ENCODE measurements around the gene KSR2. TPM values are rescaled to one million over a fixed set of nuclear protein-coding genes. Genes with fewer than 3 reads are reported as not detected.

Gene KSR2
- total and polyA plus RNA-seq, 7 donors, result under 0.01 to 1.1 (median 0.41) TPM

GRCh38 chr12:117981267-117981666, 12.5 kb upstream of the KSR2 start:
- Histone ChIP-seq H3K27ac (no peak overlapping the region), H3K27me3 (no peaks in the 10 kb centered on the region), H3K36me3 (no peaks in the 10 kb centered on the region), H3K4me3 (no peak overlapping the region), H3K4me1 (no peaks in the 10 kb centered on the region), H3K9me3 (no peaks in the 10 kb centered on the region)
- TF ChIP-seq POLR2AphosphoS5 (IDR thresholded peaks at IDR 0.05) (no peak), POLR2A (IDR thresholded peaks at IDR 0.05) (no peak), EP300 (IDR thresholded peaks at IDR 0.05) (no peak), CTCF (IDR thresholded peaks at IDR 0.05) (no peak)
- DNase-seq, result no peak
- WGBS, 2 donors, result 77 to 83% methylated on average over 5 of the region's 5 CpGs
- intact Hi-C loops (cut with DNase I), result no loop called here

- Histone ChIP-seq H3K27me3 (no peaks in the 10 kb centered on the region), H3K4me1 (no peaks in the 10 kb centered on the region), H3K9me3 (no peaks in the 10 kb centered on the region), H3K36me3 (no peaks in the 10 kb centered on the region), H3K27ac (no peak overlapping the region), H3K4me3 (no peak overlapping the region)
- 76 to 79% methylated on average over 4 of the region's 4 CpGs for WGBS, 2 donors
- intact Hi-C loops (cut with DNase I), result no loop called here
- TF ChIP-seq POLR2A (IDR thresholded peaks at IDR 0.05) (no peak), POLR2AphosphoS5 (IDR thresholded peaks at IDR 0.05) (no peak), EP300 (IDR thresholded peaks at IDR 0.05) (no peak), CTCF (IDR thresholded peaks at IDR 0.05) (no peak)
- DNase-seq, result no peak
These were observed 11.8 kb upstream of the KSR2 start for GRCh38 chr12:117980616-117981015.

- no peaks in the 10 kb centered on the region for H3K4me1 ChIP-seq
- no peak overlapping the region for H3K27ac ChIP-seq
- no peak overlapping the region for H3K4me3 ChIP-seq
- no peak for TF ChIP-seq EP300 (IDR thresholded peaks at IDR 0.05)
- no peak for TF ChIP-seq POLR2A (IDR thresholded peaks at IDR 0.05)
- no peak for TF ChIP-seq POLR2AphosphoS5 (IDR thresholded peaks at IDR 0.05)
- TF ChIP-seq CTCF (IDR thresholded peaks at IDR 0.05), result no peak
- intact Hi-C loops (cut with DNase I), result no loop called here
- DNase-seq, result no peak
- WGBS, 2 donors, result 92 to 98% methylated on average over 1 of the region's 1 CpG
- no peaks in the 10 kb centered on the region for H3K36me3 ChIP-seq
- no peaks in the 10 kb centered on the region for H3K9me3 ChIP-seq
- H3K27me3 ChIP-seq, result no peaks in the 10 kb centered on the region
These were observed 8.6 kb upstream of the KSR2 start for GRCh38 chr12:117977373-117977772.

GRCh38 chr12:117975006-117975405, 6.2 kb upstream of the KSR2 start:
- peaks cover 0 to 10% (median 1%) of the 10 kb centered on the region in 4 donors for H3K9me3 ChIP-seq
- DNase-seq, result no peak
- H3K27ac ChIP-seq, result no peak overlapping the region
- no peak for TF ChIP-seq EP300 (IDR thresholded peaks at IDR 0.05)
- TF ChIP-seq CTCF (IDR thresholded peaks at IDR 0.05), result no peak
- TF ChIP-seq POLR2AphosphoS5 (IDR thresholded peaks at IDR 0.05), result no peak
- no peak for TF ChIP-seq POLR2A (IDR thresholded peaks at IDR 0.05)
- no peaks in the 10 kb centered on the region for H3K36me3 ChIP-seq
- 91% methylated on average over 3 of the region's 3 CpGs for WGBS, 2 donors
- intact Hi-C loops (cut with DNase I), result no loop called here
- H3K4me3 ChIP-seq, result no peak overlapping the region
- no peaks in the 10 kb centered on the region for H3K4me1 ChIP-seq
- peaks cover 0 to under 1% (median under 1%) of the 10 kb centered on the region in 3 donors for H3K27me3 ChIP-seq

GRCh38 chr12:117972301-117972700, 3.5 kb upstream of the KSR2 start:
- TF ChIP-seq CTCF (IDR thresholded peaks at IDR 0.05), result no peak
- no peak for TF ChIP-seq EP300 (IDR thresholded peaks at IDR 0.05)
- no peak for TF ChIP-seq POLR2AphosphoS5 (IDR thresholded peaks at IDR 0.05)
- TF ChIP-seq POLR2A (IDR thresholded peaks at IDR 0.05), result no peak
- H3K36me3 ChIP-seq, result no peaks in the 10 kb centered on the region
- H3K4me1 ChIP-seq, result peaks cover 0 to 8% (median 7%) of the 10 kb centered on the region in 4 donors
- H3K9me3 ChIP-seq, result peaks cover 0 to 10% (median 1%) of the 10 kb centered on the region in 4 donors
- DNase-seq, result no peak
- peaks cover 6 to 27% (median 23%) of the 10 kb centered on the region in 3 donors for H3K27me3 ChIP-seq
- intact Hi-C loops (cut with DNase I), result no loop called here
- 19 to 59% methylated on average over 2 of the region's 2 CpGs for WGBS, 2 donors
- no peak overlapping the region for H3K4me3 ChIP-seq
- no peak overlapping the region for H3K27ac ChIP-seq
